D721Med (cell line): Measurements from ENCODE around the gene CYP4B1.

Source experiments
- DNase-seq: peaks from one replicate; pipeline ENCODE4 v3.0.0; 2011; ENCODE audit warnings: low spot score; ENCODE audit not compliant: insufficient read length
- FAIRE-seq: peaks from 2 replicates; lab custom pipeline; 2011; peaks lifted over from hg19 to GRCh38; lab: Jason Lieb, UNC
- CTCF ChIP-seq: IDR thresholded peaks from 2 replicates; pipeline ENCODE4 v1.5.1; 2012; ENCODE audit warnings: mild to moderate bottlenecking, control low read depth; ENCODE audit not compliant: insufficient read depth; ENCODE audit errors: missing control alignments

The CYP4B1 gene

GRCh38 chr1:46793126-46793525, 5.7 kb upstream of the CYP4B1 start:
- DNase-seq (no peak), FAIRE-seq (no peak)
- TF ChIP-seq CTCF, result no peak

- DNase-seq (no peak), FAIRE-seq (no peak)
- TF ChIP-seq CTCF, result no peak
Observed at GRCh38 chr1:46797696-46798470, 963 bp upstream of the CYP4B1 start.

- no peak for DNase-seq
- no peak for FAIRE-seq
- TF ChIP-seq CTCF, result no peak
Observed at GRCh38 chr1:46800742-46801141, 1.9 kb downstream of the CYP4B1 start.

GRCh38 chr1:46801323-46802055, 2.6 kb downstream of the CYP4B1 start:
- no peak for TF ChIP-seq CTCF
- FAIRE-seq, result no peak
- DNase-seq, result no peak

- FAIRE-seq, result no peak
- TF ChIP-seq CTCF, result no peak
- DNase-seq, result no peak
Observed at GRCh38 chr1:46802081-46802480, 3.2 kb downstream of the CYP4B1 start.

- FAIRE-seq (no peak), DNase-seq (no peak)
- no peak for TF ChIP-seq CTCF
Observed at GRCh38 chr1:46802901-46803574, 4.2 kb downstream of the CYP4B1 start.
